ENCODE measurements around the gene PPP1R13B. TPM values are rescaled to one million over a fixed set of nuclear protein-coding genes. Genes with fewer than 3 reads are reported as not detected.

Gene PPP1R13B
- polyA plus RNA-seq, 3 donors = 28.4 to 30.9 (median 29.4) TPM

DNA sequence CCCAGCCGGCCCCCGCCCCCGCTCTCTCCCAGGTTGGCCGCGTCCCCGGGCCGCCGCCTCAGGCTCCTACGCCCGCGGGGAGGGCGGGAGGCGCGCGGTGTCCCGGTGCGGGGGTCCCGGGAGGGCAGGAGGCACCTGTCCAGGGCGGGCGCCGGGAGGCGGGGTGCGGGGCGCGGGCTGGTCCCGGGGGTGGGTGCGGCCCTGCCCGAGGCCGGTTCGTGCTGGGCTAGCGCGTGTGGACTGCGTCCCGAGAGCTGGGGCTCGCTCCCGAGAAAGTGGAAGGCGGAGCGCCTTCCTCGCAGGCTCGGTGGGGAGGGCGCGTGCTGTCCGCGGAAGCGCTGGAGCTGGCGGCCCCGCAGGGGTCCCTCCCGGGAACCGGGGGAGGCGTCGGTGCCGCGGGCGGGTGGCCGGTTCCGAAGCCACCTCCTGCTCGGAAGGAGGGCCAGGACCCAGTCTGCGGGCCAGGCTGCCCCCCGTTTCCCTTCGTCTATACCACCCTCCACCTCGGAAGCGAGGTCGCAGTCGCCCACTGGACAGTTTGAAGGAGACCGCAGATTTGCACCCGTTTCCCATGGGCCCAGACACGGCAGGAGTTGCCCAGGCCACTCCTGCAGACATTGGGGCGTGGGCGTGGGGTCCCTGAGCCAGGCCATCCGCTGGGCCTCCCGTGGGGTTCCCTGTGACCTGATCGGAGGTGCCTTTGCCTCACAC, 131.1 kb downstream of the PPP1R13B start:
- no peak for DNase-seq (ENCODE audit: low read depth in 3 of 3, low spot score in 2 of 3)

GRCh38 chr14:103715052-103716000, 132.0 kb downstream of the PPP1R13B start, which contains the start of the genes XRCC3 and ZFYVE21:
Gene XRCC3 (minus strand): TSS chr14:103715451. CDS start chr14:103711087, 4,364 bp downstream.
Gene ZFYVE21 (plus strand): TSS chr14:103715810. CDS start chr14:103715842, 32 bp downstream.
- peak; percentile 97 to 98 (median 98) for DNase-seq (ENCODE audit: low read depth in 3 of 3, low spot score in 2 of 3)

GRCh38 chr14:103714063-103714724, 133.2 kb downstream of the PPP1R13B start:
- DNase-seq (ENCODE audit: low read depth in 3 of 3, low spot score in 2 of 3) = no peak

DNA sequence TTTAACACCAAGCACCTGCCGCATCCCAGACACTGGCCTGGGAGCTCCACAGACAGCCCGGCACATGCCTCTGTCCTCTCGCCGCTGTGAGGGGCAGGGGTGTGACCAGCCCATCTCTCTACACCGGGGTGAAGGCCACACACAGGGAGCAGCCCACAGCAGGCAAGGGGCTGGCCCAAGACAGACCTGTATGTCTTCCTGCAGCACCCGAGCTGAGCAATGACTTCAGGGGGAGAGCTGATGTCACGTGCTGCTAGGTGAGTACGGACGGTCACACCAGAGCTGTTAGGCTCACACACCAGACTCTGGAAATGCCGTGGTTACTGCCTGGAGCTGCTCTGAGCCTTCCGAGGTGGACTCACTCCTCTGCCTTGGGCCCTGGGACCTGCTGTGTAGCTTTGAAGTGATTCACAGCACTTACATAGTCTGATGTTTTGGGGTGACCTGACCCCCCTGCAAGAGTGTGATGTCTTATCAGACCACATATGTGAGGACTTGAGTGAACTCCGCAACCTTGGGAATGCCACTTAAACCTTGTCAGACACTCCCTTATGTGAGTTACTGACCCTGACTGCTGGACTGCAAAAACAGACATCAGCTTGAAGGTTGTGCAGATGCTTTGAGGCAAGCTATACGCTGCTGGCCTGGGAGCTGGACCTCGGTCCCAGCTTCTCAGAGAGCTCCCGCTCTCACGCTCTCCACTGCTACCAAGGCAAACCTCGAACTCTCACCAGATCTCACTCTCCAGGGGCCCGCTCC, 133.9 kb downstream of the PPP1R13B start:
- DNase-seq (ENCODE audit: low read depth in 3 of 3, low spot score in 2 of 3) = no peak

GRCh38 chr14:103712633-103713247, 134.6 kb downstream of the PPP1R13B start:
- no peak for DNase-seq (ENCODE audit: low read depth in 3 of 3, low spot score in 2 of 3)

DNA sequence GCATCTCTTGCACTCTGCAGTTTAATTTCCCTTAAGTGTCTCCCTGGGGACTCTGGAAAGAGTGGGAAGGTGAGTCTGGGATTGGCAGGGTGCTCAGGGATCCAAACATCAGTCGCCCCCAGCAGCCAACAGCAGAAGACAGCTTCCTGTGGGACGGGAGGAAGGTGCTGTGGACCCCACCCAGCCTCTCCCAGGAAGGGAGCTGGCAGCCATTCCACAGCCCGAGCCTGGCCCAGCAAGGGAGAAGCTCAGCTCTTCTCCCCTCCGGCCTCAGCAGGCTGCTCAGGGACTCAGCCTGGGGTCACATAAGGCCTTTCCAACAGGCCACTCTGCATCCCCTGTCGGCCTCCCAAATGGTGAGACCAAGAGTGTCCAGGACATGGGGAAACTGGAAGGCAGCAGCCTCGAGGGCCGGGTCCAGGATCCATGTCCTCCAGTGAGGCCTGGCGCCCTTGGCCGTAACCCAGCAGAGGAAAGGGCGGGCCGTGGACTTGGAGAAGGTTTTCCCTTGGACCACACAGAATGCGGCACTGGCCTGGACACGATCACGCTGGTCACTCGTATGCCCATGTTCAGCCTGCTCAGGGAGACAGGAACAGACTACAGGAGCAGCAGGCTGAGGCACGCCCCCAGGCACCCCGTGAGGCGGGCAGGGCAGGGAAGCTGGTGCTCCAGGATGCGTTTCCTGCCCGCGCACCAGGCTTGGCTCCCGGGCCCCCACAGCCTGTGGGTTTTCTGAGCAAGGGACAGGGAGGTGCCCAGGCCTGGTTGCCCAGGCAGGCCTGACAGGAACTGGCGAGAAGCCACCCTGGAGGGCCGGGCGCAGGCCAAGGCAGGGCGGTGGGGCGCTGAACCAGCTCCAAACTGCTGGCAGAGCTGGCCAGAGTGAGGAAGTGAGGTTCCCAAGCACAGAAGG, 135.6 kb downstream of the PPP1R13B start:
- no peak for DNase-seq (ENCODE audit: low read depth in 3 of 3, low spot score in 2 of 3)

- DNase-seq (ENCODE audit: low read depth in 3 of 3, low spot score in 2 of 3) = no peak
These were observed 136.5 kb downstream of the PPP1R13B start for GRCh38 chr14:103710771-103711377.

GRCh38 chr14:103709814-103710213, 137.6 kb downstream of the PPP1R13B start:
- DNase-seq (ENCODE audit: low read depth in 3 of 3, low spot score in 2 of 3) = no peak

DNA sequence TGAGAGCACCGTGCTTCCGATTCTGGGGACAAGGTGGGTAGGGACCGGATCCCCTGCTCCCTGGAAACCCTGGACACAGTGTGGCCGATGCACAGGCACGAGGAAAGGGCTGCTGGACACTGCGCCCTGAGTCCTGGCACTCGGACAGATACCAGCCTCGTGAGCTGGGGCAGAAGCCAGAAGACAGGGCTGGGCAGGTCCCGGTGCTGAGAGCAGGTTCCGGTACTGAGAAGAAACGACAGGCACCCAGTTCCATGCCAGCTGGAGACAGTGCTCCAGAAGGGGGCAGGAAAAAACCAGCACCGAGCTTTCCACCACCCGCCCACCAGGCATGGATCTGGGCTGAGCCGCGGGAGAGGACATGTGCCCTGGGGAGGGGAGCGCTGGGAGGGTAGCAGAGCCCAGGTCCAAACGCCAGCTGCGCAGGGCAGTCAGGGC, 138.6 kb downstream of the PPP1R13B start:
- no peak for DNase-seq (ENCODE audit: low read depth in 3 of 3, low spot score in 2 of 3)

DNA sequence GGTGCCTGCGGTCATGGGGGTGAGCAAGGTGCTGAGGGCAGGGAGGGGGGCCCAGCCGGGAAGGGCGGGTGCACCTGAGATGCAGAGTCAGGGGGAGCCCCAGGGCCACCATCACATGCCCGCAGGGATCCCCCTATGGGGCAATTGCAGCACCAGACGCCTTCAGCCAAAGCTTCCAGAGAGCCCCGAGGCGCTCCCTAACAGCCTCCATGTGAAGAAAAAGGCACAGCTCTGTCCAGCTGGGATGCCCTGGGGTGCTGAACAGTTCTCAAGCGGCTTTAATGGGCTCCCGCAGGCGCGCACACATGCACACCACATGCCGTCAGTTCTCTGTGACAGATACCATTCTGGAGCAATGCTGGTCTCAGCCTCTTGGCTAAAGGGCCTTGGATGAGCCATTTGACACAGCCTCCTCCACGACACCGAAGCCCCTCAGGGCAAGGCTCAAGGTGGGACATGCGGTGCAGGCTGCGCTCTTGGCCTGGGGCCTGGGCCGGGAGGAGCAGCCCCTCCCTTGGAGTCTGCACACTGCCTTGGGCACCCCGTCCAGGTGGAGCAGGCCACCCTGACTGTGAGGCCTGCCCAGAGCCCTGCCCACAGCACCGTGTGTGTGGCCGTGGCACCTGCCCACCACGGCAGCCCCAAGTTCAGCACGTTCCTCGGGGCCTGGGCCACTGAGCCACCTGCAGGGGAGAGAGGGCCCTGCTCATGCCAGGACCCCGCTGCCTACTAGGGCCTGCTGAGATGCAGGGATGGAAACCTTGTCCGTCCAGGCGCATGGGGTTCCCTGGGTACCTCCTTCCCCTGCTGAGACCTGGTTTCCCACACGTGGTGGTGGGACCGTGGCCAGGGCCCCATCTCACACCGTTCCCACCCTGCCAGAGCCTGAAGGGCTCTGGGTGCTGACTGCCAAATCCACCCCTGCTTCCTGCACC, 139.8 kb downstream of the PPP1R13B start:
- DNase-seq (ENCODE audit: low read depth in 3 of 3, low spot score in 2 of 3) = no peak

DNA sequence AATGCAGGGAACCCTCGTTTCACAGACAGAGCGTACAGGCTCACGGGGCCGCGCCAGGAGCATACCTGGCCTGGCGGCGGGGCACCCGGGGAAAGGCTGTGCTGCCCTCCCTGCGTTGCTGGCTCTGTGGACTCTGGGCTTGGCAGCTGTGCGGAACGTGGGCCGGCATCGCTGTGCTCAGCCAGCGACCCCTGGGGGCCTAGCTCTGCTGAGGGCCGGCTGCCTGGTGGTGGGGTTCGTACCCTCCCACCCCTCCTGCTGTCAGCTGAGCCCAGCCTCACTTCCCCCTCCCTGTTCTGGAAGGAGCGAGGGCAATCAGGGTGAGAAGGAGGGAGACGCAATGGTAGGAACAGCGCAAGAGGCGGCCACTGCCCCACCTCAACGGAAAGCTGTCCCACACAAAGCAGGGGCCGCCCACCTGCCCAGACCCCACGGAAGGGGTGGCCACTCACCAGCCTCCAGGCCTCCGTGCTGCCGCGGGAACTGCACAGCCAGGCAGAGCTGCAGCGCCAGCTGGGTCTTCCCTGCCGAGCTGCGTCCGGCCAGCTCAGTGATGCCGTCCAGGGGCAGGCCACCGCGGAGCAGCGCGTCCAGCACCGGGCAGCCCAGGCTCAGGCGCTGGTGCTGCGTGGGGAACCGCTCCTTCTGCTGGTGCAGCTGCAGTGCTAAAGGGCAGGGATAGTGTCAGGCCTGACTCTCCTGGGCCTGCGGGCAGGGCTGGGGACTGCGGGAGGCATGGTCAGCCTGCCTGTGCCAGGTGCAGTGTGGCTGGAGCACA, 140.6 kb downstream of the PPP1R13B start:
- DNase-seq (ENCODE audit: low read depth in 3 of 3, low spot score in 2 of 3) = no peak

DNA sequence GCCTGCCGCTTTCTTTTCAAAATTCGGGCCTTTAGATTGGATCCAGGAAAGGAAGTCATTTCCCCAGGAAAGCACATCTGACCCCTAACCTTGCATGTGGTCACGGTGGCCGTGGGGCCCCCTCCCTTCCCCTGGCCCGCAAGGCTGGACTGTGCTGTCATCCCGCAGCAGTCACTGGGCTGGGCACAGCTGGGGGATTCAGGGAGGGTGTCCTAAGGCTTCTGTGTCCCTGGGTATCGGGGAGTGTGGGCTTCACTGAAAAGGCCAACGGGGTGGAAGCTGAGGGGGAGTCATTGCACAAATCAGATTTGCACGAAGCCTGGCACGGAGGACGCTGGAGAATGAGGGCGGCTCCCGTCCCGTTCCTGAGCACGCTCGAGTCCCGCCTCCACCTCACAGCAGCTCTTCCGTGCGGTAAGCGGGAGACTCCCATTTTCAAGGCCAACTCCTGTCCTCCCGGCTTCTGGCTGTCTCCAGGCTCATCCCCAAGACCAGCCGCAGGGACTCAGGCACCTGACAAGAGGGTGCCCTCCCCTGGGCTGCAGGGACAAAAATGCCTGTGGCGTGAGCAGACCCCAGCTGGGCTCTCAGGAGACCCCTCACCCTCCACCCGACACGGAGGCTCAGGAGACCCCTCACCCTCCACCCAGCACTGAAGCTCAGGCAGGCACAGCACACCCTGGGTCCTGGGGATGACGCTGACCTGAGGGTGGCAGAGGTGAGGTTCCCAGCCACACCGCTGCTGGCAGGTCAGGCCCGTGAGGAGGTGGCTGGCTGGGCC, 141.7 kb downstream of the PPP1R13B start:
- DNase-seq (ENCODE audit: low read depth in 3 of 3, low spot score in 2 of 3) = no peak

GRCh38 chr14:103705118-103705503, 142.3 kb downstream of the PPP1R13B start:
- DNase-seq (ENCODE audit: low read depth in 3 of 3, low spot score in 2 of 3) = no peak

DNA sequence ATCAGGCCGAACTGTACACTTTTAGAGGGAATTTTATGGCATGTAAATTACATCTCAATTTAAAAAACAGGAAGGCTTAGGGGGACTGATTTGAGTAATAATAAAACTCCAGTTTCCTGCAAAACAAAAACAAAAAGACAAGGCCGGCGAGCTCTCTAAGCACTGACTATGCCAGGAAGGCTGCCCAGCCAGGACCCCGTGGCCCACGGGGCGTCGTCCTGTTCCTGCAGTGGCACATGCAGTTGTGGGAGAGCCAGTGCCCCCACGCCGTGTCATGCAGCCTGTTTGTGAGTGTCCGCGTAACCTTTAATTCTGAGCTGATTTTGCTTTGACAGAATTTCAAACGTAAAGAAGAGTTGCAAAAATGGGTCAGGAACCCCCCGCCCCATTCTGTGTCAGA, 142.7 kb downstream of the PPP1R13B start:
- DNase-seq (ENCODE audit: low read depth in 3 of 3, low spot score in 2 of 3) = no peak
